Measurements from ENCODE around the gene HNRNPC. TPM values are rescaled to one million over a fixed set of nuclear protein-coding genes. Genes with fewer than 3 reads are reported as not detected.
"Not testable (repeated sequence)": the region's sequence is repeated elsewhere in the genome, so short reads cannot be mapped to it uniquely, and the experiment has no call there.

The HNRNPC gene
- total RNA-seq, 1 experiment from 2014 or later = 1,048 TPM

DNA sequence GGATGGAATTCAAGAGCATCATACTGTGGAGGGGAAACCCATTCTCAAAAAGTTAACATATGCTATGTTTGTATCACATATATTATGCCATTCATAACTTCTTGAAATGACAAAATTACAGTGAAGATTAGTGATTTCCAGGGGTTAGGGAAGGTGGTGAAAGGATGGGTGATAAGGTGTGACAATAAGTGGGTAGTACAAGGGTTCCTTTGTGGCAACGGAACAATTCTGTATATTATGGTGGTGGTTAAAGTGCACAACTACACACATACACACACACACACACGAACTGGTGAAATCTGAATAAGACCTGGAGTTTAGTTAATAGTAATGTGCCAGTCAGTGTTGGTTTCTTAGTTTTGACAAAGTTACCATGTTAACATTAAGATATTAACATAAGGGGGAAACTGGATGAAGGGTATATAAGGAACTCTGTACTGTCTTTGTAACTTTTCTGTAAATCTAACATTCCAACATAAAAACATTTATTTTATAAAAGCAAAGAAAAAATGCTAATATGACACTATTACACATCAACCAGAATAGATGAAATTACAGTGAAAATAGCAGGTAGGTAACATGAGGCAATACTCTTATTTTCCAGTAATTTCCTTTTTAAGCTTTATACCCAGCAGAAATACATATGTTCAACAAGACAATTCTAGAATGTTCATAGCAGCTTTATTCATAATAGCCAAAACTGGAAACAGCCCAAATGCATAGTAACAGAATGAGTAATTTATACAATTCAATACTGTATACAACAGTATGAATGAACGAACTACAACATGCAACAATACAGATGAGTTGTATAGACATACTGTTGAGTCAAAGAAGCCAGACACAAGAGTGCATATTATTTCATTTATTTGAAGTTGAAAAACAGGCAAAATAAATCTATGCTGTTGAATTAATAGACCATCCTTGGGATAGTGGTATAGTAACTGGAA is 69.4 kb downstream of the HNRNPC start:
- no peak for DNase-seq (ENCODE audit: extremely low read depth, low read depth)

DNA sequence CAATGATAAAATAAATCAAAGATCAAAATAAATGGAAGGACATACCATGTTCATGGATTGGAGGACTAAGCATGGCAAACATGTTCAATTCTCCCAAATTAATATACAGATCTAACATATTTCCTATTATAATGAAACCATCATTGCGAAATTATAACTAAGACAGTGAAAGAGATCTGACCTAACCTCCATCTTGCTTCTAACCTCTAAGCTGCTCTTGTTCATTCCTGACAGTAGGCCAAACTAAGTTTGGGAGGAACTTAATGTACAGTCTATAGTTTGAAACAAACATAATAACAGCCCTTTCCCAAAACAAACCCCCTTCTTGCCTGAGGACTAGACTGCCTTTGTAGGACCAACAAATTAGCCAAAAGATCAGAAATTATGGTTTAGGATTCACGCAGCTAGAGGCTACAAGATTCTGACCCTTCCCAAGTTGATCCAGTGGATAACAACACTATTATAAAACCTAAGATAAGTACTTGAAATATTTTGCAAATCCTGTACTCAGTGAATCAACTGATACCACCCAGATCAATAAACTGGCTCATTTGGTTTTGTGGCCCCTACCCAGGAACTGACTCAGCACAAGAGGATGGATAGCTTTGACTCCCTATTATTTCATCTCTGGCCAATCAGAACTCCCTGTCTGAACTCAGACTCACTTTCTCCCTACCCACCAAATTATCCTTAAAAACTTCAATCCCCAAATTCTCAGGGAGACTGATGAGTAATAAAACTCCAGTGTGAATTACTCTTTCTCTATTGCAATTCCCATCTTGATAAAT is 71.6 kb downstream of the HNRNPC start:
- no peak for DNase-seq (ENCODE audit: extremely low read depth, low read depth)

DNA sequence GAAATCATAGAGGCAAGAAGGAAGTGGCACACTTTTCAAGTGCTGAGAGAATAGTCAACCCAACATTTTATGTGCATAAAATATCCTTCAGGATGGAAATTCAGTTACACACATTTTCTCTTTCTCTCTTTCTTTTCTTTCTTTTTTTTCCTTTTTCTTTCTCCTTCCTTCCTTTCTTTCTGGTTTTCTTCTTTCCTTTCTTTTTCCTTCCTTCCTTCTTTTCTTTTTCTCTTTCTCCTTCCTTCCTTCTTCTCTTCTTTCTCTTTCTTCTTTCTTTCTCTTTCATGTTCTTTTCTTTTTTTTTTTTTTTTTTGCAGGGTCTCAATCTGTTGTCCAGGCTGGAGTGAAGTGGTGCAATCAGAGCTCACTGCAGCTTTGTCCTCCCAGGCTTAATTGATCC is 74.6 kb downstream of the HNRNPC start:
- no peak for DNase-seq (ENCODE audit: extremely low read depth, low read depth)

DNA sequence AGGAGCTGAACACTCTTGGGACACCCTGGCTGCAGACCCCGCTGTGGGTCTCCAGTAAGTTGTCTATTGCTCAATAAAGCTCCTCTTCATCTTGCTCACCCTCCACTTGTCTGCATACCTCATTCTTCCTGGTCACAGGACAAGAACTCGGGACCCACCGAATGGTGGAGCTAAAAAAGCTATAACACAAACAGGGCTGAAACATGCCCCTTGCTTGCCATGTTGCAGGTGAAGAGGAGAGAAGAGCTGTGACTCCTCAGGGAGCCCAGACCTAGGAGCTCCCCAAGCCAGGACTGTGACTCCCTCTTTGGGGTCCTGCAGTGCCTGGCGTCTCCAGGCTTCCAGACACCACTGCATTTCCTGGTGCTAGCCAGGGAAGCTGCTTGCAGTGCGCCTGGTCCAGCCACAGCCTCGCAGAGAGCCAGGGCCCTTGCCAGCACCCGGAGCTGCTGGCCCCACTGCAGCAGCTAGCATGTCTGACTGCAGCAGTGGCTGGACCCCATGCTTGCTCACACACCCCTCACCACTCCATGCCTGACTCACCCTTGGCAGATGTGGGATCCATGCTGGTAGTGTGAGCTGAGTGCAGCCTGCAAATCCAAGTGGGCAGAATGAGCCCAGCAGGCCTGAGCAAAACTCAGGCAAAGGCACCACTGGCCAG is 76.2 kb downstream of the HNRNPC start:
- no peak for DNase-seq (ENCODE audit: extremely low read depth, low read depth)

DNA sequence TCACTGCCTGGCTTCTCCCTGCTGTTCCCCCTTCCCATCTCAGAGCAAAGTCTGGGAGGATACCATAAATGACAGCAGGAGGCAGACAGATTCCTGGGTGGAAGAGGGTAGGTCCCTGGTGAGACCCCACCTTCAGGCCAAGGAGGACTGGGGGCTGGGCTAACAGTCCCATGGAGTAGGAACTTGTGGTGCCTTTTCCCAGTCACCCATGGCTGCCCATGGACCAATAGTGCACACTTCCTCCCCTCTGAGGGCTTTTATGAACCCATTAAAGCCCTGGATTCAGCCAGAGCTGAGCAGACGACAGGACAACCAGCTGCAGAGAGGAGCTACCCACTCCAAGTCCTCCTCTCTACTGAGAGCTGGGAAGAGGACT is 76.8 kb downstream of the HNRNPC start:
- DNase-seq (ENCODE audit: extremely low read depth, low read depth) = no peak

DNA sequence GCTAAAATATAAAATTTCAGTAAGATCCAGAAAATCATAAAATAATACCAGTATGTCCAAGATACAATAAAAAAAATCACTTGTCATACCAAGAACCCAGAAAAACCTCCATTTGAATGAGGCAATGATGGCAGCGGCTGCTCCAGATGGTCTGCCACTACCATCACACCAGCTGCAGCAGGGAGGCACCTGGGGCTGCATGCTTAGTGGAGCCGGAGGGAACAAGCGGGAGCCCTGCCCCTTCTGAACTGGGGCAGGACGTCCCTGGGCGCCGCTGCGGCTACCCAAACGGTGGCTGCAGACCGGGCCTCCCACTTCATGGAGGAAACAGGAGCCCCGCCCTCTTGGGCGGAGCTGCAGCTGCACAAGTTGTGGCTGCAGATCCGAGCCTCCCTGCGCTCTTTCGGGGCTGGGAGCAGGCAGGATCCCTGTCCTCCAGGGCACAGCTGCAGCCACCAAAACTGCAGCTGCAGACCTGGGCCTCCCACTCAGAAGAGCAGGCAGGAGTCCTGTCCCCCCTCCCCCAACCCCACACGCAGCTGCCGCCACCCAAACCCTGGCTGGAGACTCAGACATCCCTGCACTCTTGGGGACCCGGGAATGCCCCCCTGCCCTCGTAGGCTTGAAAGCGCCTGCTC is 77.3 kb downstream of the HNRNPC start:
- DNase-seq (ENCODE audit: extremely low read depth, low read depth) = peak; percentile 43

DNA sequence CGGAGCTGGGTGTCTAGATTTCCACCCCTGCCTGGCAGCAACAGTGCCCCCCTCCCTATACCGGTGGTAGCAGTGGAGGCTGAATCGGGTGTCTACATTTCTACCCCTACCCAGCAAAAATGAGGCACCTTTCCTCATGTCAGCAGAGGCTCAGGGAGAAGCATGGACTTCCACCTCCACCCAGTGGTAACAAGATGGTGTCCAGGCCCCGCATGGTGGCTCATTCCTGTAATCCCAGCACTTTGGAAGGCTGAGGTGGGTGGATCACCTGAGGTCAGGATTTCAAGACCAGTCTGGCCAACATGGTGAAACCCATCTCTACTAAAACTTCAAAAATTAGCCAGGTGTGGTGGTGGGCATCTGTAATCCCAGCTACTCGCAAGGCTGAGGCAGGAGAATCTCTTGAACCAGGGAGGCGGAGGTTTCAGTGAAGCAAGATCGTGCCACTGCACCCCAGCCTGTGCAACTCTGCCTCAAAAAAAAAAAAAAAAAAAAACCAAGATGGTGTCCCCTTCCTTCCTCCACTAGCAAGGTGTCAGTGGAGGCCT is 77.9 kb downstream of the HNRNPC start:
- no peak for DNase-seq (ENCODE audit: extremely low read depth, low read depth)

DNA sequence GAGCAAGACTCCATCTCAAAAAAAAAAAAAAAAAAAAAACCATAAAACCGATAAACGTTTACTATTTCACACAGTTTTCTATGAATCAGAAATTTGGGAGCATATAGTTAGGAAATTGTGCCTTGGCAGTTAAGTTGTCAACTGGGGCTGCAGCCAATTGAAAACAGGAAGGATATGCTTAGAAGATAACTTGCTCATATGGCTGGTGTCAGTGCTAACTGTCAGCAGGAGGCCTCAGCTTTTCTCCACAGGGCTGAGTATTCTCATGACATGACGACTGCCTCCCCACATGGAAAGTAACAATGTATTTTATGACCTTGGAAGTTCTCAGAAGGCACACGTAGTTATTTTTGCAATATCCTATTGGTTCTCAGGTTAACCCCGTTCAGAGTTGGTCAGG is 83.8 kb downstream of the HNRNPC start:
- DNase-seq (ENCODE audit: extremely low read depth, low read depth) = no peak

DNA sequence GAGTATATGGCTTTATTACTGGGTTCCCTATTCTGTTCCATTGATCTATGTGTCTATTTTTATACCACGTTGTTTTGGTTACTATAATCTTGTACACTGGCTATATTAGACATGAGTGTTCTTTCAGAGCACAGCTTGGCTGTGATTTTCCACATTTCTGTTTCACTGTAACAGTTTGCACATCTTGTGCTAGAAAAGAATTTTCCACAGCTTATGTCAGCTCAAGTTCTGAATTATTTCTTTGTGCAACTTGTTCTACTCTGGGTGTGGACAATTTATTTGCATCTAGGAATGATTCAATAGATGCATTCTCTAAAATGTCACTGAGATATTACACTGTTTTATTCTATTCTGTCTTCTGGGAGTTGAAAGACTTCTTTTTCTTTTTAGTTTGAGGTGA is 85.0 kb downstream of the HNRNPC start:
- no peak for DNase-seq (ENCODE audit: extremely low read depth, low read depth)

DNA sequence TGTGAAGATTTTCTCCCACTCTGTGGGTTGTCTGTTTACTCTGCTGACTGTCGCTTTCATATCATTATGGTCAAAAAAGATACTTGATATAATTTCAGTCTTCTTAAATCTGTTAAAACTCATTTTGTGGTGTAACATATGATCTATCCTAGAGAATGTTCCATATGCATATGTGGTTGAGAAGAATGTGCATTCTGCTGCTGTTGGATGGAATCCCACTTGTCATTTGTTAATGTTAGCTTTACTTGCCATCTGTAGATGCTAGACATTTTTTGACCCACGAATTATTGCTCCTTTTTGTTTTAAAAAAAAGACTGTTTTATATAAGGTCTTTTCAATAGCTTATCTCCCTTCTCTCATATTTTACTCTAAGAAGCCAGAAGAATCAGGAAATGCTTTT is 87.1 kb downstream of the HNRNPC start:
- DNase-seq (ENCODE audit: extremely low read depth, low read depth) = no peak

DNA sequence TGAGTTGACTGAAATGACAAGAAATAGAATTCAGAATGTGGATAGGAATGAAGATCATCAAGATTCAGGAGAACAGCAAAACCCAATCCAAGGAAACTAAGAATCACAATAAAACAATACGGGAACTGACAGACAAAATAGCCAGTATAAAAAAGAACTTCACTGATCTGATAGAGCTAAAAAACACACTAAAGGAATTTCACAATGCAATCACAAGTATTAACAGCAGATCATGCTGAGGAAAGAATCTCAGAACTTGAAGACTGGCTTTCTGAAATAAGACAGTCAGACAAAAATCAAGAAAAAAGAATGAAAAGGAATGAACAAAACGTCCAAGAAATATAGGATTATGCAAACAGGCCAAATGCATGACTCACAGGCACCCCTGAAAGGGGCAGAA is 98.1 kb downstream of the HNRNPC start:
- no peak for DNase-seq (ENCODE audit: extremely low read depth, low read depth)

DNA sequence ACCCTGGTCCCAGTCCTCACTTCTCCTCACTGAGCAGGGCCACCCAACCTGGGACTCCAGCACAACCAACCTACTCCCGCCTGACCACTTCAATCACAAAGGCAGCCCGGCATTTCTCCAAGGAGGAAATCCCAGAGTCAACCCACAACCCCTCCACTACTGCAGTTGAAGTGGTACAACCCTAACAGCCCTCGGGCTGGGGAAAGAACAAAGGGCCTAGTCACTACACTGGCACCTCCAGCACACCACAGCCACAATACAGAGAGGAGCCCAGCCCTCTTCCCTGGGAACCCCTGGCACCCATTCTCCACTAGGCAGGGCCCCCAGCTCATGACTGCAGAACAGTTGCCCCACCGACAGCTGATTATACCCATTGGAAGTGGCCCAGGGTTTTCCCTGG is 99.7 kb downstream of the HNRNPC start:
- no peak for DNase-seq (ENCODE audit: extremely low read depth, low read depth)

DNA sequence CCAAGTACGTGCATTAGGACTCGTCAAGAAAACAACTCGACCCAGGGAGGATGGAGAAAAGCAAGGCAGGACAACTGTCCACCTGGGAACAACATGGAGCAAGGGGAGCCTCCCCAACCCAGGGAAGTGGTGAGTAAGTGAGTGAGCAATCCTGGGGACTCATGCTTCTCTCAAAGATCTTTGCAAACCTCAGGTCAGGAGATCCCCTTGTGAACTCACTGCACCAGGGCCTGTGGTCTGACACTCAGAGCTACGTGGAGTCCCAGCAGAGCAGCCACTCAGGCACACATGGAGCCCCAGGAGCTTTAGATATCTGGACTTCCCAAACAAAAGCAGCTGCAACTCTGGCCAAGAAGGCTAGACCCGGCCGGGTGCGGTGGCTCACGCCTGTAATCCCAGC is 101.2 kb downstream of the HNRNPC start:
- no peak for DNase-seq (ENCODE audit: extremely low read depth, low read depth)

DNA sequence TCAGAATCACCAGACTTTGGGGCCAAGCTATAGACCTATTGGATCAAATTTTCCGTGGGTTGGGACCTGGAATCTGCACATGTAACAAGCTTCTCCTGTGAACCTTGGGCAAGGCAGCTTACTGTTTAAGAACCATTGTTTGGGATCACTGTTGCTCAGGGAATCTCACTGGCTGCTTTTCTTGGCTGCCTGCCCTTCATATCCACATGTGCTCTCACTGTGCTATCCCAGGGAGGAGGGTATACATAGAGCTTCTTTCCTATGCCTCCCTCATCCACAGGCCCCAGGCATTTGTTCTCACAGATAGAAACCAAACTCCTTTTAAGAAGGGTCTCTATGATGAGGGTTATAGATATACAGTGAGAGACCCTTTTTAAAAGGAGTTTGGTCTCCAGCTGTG is 103.6 kb downstream of the HNRNPC start:
- DNase-seq (ENCODE audit: extremely low read depth, low read depth) = not testable (repeated sequence)

DNA sequence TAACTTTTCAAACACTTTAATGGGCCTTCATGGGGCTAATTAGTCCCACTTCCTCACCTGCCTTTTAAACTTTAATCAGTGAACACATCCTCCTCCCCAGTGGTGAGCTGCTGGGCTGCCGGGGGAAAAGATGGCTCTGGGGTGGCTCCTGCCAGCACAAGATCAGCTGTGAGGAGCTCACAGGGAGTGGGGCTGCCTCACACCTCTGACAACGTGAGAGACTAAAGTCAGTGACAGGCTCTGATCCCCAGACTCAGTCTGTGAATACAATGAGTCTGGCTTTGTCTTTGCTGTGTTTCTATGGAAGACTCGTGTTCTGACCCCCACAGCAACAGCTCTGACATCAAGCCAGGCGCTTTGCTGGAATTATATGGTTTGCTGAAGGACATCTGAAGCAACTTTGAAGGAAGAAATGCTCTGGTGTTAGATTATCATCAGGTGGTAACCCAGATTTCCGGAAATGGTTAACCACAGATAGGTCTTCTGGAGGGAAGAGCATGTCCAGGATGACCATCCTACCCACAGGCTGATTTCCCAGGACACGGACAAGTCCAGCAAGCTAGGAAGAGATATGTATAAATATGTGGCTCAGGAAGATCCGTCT is 104.1 kb downstream of the HNRNPC start:
- not testable (repeated sequence) for DNase-seq (ENCODE audit: extremely low read depth, low read depth)

DNA sequence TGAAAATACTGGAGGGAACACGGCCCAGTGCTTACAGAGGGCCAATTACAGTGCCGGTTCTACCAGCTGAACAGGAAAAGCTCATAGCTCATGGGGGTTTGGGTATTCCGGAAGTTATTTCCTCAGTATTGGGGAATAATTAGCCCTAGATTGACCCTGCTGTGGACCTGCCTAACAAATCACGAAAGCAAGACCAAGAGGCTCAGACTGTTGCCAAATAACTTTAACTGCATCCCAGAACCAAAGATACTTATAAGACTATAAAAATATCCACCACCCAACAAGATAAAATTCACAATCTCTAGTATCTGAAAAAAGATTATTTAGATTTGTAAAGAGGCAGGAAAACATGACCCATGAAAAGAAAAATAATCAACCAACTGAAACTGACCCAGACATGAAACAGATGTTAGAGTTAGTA is 105.4 kb downstream of the HNRNPC start:
- no peak for DNase-seq (ENCODE audit: extremely low read depth, low read depth)

DNA sequence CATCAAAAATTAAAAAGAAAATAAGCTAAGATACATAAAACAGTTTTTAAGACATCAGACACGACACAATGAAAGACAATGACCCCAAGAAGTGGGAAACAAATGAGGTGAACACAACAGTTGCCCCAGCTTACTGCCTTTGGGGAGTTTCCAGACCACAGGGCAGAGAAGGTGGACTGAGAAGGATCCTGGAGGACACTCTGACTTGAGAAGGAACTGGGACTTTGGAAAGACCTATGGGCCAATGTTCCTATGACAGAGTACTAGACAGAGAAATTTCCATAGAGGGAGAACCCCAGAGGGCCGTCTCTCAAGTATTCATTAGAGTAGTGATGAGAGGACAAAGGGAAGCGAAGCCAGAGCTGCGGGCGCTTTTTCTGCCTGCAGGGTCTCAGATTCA is 107.2 kb downstream of the HNRNPC start:
- no peak for DNase-seq (ENCODE audit: extremely low read depth, low read depth)

DNA sequence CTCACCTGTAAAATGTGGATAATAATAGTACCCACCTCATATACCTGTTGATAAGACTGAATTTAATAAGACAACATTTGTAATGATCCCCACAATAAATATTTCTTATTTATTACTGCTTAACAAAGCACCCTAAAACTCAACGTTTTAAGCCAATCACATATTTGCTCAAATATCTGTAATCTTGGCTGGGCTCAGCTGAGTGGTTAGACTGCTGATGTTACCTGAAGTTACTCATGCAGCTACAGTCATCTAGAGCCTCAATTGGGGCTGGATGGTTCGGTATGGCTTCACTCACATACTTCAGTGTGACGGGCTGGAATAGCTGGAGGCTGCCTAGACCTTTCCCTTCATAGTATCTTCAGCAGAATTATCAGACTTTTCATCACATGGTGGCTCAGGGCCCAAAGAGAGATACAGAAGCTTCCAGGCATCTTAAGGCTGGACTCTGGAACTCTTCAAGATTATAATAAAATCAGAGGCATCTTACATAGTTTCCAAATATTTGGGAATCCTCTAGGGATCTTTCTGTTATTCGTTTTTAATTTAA is 109.1 kb downstream of the HNRNPC start:
- DNase-seq (ENCODE audit: extremely low read depth, low read depth) = no peak

Measured in NCI-H460 (cell line).